GM23338 (cell line): ENCODE measurements around the gene BANP.

ENCODE experiments used
- CREB1 ChIP-seq: fragments of 250-450 bp; sonication (Bioruptor Pico); IDR thresholded peaks from 2 replicates; pipeline ENCODE4 v1.5.0; 2020; ENCODE audit warnings: low read depth, mild to moderate bottlenecking, moderate library complexity
- CTCF ChIP-seq, 2 experiments: fragments of 200-600 bp in 1 of 2; sonication (generic) in 1 of 2; conservative IDR thresholded peaks; 2 replicates each; pipeline versions ENCODE4 v1.5.1 to v1.6.1; 2016 to 2017; ENCODE audit warnings: antibody characterized with exemption in 2 of 2, low read depth in 2 of 2, mild to moderate bottlenecking in 2 of 2, moderate library complexity in 1 of 2
- ETS1 ChIP-seq: IDR thresholded peaks from 2 replicates; pipeline ENCODE4 v1.6.1; 2016; ENCODE audit warnings: antibody characterized with exemption
- EZH2 ChIP-seq: fragments of 200-600 bp; sonication (generic); IDR thresholded peaks from one replicate; pipeline ENCODE4 v1.8.0; 2017; ENCODE audit warnings: antibody characterized with exemption, mild to moderate bottlenecking, low read depth; ENCODE audit not compliant: unreplicated experiment
- EZH2phosphoT487 ChIP-seq: fragments of 200-600 bp; sonication (generic); IDR thresholded peaks from one replicate; pipeline ENCODE4 v1.8.1; 2018; ENCODE audit warnings: antibody characterized with exemption; ENCODE audit not compliant: unreplicated experiment
- JUNB ChIP-seq: IDR thresholded peaks from one replicate; pipeline ENCODE4 v1.6.1; 2016; ENCODE audit warnings: antibody characterized with exemption; ENCODE audit not compliant: unreplicated experiment
- POLR2AphosphoS5 ChIP-seq: IDR thresholded peaks from 2 replicates; pipeline ENCODE4 v1.6.1; 2016; ENCODE audit warnings: antibody characterized with exemption, low read depth
- REST ChIP-seq: IDR thresholded peaks from one replicate; pipeline ENCODE4 v1.6.1; 2018; ENCODE audit warnings: antibody characterized with exemption; ENCODE audit not compliant: unreplicated experiment
- STAT1 ChIP-seq: IDR thresholded peaks from one replicate; pipeline ENCODE4 v1.6.1; 2016; ENCODE audit warnings: antibody characterized with exemption; ENCODE audit not compliant: unreplicated experiment
- ZNF331 ChIP-seq: fragments of 250-450 bp; sonication (Bioruptor Pico); IDR thresholded peaks from 2 replicates; pipeline ENCODE4 v1.5.0; 2020; ENCODE audit warnings: low read depth, mild to moderate bottlenecking, moderate library complexity
- ZNF462 ChIP-seq: fragments of 250-450 bp; sonication (Bioruptor Pico); IDR thresholded peaks from 2 replicates; pipeline ENCODE4 v1.5.0; 2020; ENCODE audit warnings: mild to moderate bottlenecking, moderate library complexity

DNA sequence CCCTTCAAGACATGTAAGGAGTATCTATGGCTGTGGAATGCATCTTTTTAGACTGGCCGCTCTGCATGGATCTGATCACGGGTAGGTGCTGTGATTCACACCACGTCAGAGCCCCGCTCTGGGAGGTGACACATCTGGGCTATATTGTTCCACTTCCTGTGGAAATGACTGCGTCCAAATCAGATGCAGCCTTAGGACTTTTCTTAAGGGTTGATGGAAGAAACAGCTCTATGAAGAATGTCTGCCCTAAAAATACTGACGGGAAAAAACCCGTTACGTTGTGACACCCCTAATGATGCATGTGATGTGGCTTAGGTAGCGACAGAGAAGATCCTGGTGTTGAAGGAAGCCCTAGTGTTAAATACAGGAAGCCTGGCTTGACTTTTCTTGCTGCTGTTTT, 12.2 kb downstream of the BANP start:
- no peak for TF ChIP-seq CTCF (conservative IDR thresholded peaks at IDR 0.05; ENCODE audit: low read depth in 2 of 2)
- TF ChIP-seq POLR2AphosphoS5, result no peak
- no peak for TF ChIP-seq EZH2
- no peak for TF ChIP-seq ETS1
- no peak for TF ChIP-seq REST
- TF ChIP-seq CREB1 (CRISPR knock-in tag), result no peak
- no peak for TF ChIP-seq STAT1
- no peak for TF ChIP-seq EZH2phosphoT487
- no peak for TF ChIP-seq ZNF331 (CRISPR knock-in tag)
- TF ChIP-seq ZNF462 (CRISPR knock-in tag), result no peak
- TF ChIP-seq JUNB, result no peak
